Measurements from ENCODE around the gene HACD2.
"Not testable (repeated sequence)": the region's sequence is repeated elsewhere in the genome, so short reads cannot be mapped to it uniquely, and the experiment has no call there.

The HACD2 gene

DNA sequence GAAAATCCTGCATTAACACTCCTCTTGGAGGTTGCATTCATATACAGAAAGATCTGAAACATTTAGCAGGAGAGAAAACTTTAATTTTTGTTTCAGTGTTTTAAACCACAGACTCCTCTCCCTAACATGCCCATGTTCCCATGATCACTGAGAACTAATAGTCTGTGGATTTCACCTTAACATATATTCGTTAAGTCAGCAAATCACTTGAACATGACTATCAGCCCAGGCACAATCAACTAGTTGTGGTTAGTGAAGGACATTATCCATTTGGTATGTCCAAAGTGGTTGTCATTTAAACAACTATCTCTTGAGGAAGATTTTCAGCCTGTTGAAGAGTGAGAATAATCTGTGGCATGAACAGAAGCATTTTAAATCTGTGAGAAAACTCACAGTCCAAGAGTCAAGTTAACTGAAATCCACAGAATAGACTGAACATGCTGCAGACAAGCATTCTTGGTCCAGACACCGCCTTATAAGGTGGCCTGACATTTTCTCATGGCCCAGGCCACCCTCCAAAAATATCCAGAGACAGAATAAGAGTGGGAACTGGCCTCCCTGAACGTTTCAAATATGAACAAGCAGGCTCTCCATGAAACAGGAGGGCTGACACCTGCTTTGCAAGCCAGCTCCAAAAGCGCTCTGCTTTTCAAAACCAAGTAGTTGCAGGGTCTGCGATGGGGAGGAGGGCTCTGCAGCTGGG is 96.1 kb downstream of the HACD2 start:
- no peak for DNase-seq
- H3K4me3 ChIP-seq (ENCODE audit: insufficient read depth, low read depth, low read length, poor library complexity, severe bottlenecking) = no peak overlapping the region
- no peaks in the 10 kb centered on the region for H3K27me3 ChIP-seq (replicated peaks; ENCODE audit: control insufficient read depth, insufficient read depth, low read length, poor library complexity, severe bottlenecking)
- no peaks in the 10 kb centered on the region for H3K9me3 ChIP-seq (ENCODE audit: control insufficient read depth, low read length)
- H3K36me3 ChIP-seq (ENCODE audit: control insufficient read depth, insufficient read depth, low read length) = peaks cover 4% of the 10 kb centered on the region
- H3K27ac ChIP-seq (ENCODE audit: insufficient read depth, low read length, poor library complexity, severe bottlenecking) = no peak overlapping the region
- H3K4me1 ChIP-seq (ENCODE audit: control insufficient read depth, insufficient read depth, low read length, poor library complexity, severe bottlenecking) = no peaks in the 10 kb centered on the region

DNA sequence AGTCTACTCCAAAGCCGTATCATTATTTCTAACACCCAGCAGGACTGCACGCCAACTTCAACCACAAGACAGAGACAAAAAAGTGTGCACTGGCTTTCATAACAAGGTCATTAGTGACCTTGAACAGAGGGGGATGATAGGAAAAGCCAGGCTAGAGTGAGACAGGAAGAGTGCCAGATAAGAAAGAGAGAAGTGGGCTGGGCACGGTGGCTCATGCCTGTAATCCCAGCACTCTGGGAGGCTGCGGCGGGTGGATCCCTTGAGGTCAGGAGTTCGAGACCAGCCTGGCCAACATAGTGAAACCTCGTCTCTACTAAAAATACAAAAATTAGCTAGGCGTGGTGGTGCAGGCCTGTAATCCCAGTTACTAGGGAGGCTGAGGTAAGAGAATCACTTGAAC is 97.8 kb downstream of the HACD2 start:
- not testable (repeated sequence) for H3K9me3 ChIP-seq (ENCODE audit: control insufficient read depth, low read length); H3K4me3 ChIP-seq (ENCODE audit: insufficient read depth, low read depth, low read length, poor library complexity, severe bottlenecking); DNase-seq; H3K27me3 ChIP-seq (replicated peaks; ENCODE audit: control insufficient read depth, insufficient read depth, low read length, poor library complexity, severe bottlenecking); H3K4me1 ChIP-seq (ENCODE audit: control insufficient read depth, insufficient read depth, low read length, poor library complexity, severe bottlenecking); H3K27ac ChIP-seq (ENCODE audit: insufficient read depth, low read length, poor library complexity, severe bottlenecking); H3K36me3 ChIP-seq (ENCODE audit: control insufficient read depth, insufficient read depth, low read length)

DNA sequence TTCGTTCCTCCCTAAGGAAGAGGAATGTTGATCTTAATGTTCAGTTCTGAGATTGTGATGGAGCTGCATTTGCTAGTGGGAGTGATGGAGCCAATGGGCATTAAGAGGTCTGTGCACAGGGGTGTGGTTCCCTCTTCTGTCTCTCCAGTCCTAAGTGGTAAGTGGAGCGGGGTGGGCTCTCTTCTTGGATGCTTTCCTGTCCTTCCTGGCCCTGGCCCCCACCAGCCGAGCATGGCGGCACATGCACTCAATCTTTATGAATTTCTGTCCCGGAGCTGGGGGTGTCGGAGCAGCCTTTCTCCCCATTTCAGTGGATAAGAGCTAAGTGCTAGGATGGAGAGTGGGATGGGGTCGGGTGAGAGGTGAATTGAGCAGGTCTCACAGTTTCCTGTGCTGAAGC is 98.4 kb downstream of the HACD2 start:
- no peak overlapping the region for H3K4me3 ChIP-seq (ENCODE audit: insufficient read depth, low read depth, low read length, poor library complexity, severe bottlenecking)
- H3K9me3 ChIP-seq (ENCODE audit: control insufficient read depth, low read length) = no peaks in the 10 kb centered on the region
- no peaks in the 10 kb centered on the region for H3K4me1 ChIP-seq (ENCODE audit: control insufficient read depth, insufficient read depth, low read length, poor library complexity, severe bottlenecking)
- no peaks in the 10 kb centered on the region for H3K36me3 ChIP-seq (ENCODE audit: control insufficient read depth, insufficient read depth, low read length)
- H3K27me3 ChIP-seq (replicated peaks; ENCODE audit: control insufficient read depth, insufficient read depth, low read length, poor library complexity, severe bottlenecking) = no peaks in the 10 kb centered on the region
- H3K27ac ChIP-seq (ENCODE audit: insufficient read depth, low read length, poor library complexity, severe bottlenecking) = no peak overlapping the region
- no peak for DNase-seq

DNA sequence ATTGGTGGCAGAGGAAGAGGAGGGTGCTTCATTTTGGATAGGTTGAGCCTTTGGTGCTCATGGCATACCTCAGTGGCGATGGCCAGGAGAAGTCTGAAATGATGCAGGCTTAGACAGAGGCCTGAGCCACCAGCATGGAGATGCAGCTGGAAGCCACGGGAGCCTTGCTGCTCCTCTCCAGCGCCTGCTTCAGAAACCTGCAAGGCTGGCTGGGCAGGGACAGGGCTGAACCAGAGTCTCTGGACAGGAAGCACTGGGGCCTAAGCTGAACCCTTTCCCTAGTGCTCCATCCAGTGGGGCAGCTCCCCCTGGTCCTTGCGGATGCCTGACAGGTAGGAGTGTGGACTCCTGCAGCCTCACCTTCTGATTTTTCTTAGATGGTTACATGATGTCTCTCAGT is 99.3 kb downstream of the HACD2 start:
- Histone ChIP-seq H3K27ac (ENCODE audit: insufficient read depth, low read length, poor library complexity, severe bottlenecking) (no peak overlapping the region), H3K36me3 (ENCODE audit: control insufficient read depth, insufficient read depth, low read length) (no peaks in the 10 kb centered on the region), H3K4me3 (ENCODE audit: insufficient read depth, low read depth, low read length, poor library complexity, severe bottlenecking) (no peak overlapping the region), H3K4me1 (ENCODE audit: control insufficient read depth, insufficient read depth, low read length, poor library complexity, severe bottlenecking) (no peaks in the 10 kb centered on the region), H3K27me3 (replicated peaks; ENCODE audit: control insufficient read depth, insufficient read depth, low read length, poor library complexity, severe bottlenecking) (no peaks in the 10 kb centered on the region), H3K9me3 (ENCODE audit: control insufficient read depth, low read length) (no peaks in the 10 kb centered on the region)
- DNase-seq = no peak

DNA sequence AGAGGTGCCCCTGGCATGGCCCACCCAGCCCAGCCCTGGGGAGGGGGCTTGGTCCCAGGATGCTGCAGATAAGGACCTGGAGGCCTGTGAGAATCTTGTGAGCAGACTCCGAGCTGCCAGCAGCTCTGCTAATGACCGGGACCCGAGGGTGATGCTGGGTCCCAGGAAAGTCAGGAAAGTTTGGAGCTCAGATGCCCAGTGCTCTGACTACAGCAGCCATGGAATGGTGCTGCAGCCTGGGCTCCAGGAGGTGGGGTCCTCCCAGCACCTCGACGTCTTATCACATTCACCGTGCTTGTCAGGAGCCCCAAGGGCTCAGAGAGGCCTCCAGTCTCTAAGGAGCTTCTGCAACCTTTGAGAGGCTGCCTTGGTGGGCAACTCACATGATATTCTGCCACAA is 101.7 kb downstream of the HACD2 start:
- no peaks in the 10 kb centered on the region for H3K36me3 ChIP-seq (ENCODE audit: control insufficient read depth, insufficient read depth, low read length)
- no peaks in the 10 kb centered on the region for H3K27me3 ChIP-seq (replicated peaks; ENCODE audit: control insufficient read depth, insufficient read depth, low read length, poor library complexity, severe bottlenecking)
- no peak for DNase-seq
- H3K9me3 ChIP-seq (ENCODE audit: control insufficient read depth, low read length) = no peaks in the 10 kb centered on the region
- H3K4me1 ChIP-seq (ENCODE audit: control insufficient read depth, insufficient read depth, low read length, poor library complexity, severe bottlenecking) = no peaks in the 10 kb centered on the region
- H3K4me3 ChIP-seq (ENCODE audit: insufficient read depth, low read depth, low read length, poor library complexity, severe bottlenecking) = no peak overlapping the region
- H3K27ac ChIP-seq (ENCODE audit: insufficient read depth, low read length, poor library complexity, severe bottlenecking) = no peak overlapping the region

DNA sequence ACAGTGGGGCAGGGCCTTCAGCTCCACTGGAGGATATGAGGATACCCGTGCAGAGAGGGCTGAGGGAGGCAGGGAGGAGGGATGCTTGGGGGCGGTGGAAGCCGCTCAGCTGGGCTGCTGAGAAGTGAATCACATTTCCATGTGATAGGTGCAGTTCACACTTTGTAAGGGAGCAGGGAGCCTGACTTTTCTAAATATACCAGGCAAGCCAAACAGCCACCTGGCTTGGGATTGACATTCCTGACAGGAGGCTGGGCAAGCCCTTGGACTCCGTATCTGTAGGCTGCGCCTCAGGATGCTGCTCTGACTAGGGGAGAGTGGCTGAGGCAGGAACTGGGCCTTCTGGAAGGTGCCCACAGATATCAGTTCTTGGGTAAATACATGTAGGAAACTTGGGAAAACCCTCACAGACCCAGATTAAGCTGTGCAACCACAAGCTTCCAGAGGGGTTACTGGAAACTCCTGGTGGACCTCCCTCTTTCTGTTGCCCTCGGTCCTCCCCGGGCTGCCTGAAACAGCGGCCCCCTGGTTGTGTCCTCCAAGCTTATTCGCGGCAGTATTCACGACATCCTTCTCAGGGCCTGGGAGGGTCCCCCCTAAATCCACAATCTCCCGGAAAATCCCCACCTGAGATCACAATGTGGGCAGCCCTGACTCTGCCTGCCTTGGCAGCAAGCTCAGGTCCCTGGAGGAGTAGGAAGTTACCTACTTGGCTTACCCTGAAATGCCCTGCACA is 103.0 kb downstream of the HACD2 start:
- H3K36me3 ChIP-seq (ENCODE audit: control insufficient read depth, insufficient read depth, low read length) = no peaks in the 10 kb centered on the region
- DNase-seq = no peak
- H3K4me3 ChIP-seq (ENCODE audit: insufficient read depth, low read depth, low read length, poor library complexity, severe bottlenecking) = no peak overlapping the region
- H3K27me3 ChIP-seq (replicated peaks; ENCODE audit: control insufficient read depth, insufficient read depth, low read length, poor library complexity, severe bottlenecking) = no peaks in the 10 kb centered on the region
- no peaks in the 10 kb centered on the region for H3K4me1 ChIP-seq (ENCODE audit: control insufficient read depth, insufficient read depth, low read length, poor library complexity, severe bottlenecking)
- H3K27ac ChIP-seq (ENCODE audit: insufficient read depth, low read length, poor library complexity, severe bottlenecking) = no peak overlapping the region
- H3K9me3 ChIP-seq (ENCODE audit: control insufficient read depth, low read length) = no peaks in the 10 kb centered on the region

DNA sequence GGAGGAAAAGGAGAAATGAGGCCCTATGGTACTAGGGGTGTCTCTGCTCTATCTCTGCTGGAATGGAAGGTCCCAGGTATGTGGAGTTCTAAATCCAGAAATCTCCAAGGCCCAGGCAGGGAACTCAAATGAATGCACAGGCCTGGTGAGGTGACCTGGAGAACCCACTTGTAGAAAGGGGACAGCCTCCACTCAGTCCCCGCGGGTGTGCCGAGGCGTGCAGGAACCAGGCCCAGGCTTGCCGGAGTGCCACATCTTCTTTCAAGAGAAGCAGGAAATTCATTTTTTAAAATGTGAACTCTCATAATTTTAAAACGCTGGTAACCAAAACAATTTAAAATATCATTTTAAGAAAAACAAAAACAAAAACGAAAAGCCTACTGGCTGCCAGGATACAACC is 103.8 kb downstream of the HACD2 start:
- H3K4me1 ChIP-seq (ENCODE audit: control insufficient read depth, insufficient read depth, low read length, poor library complexity, severe bottlenecking) = no peaks in the 10 kb centered on the region
- DNase-seq = no peak
- H3K36me3 ChIP-seq (ENCODE audit: control insufficient read depth, insufficient read depth, low read length) = no peaks in the 10 kb centered on the region
- no peak overlapping the region for H3K27ac ChIP-seq (ENCODE audit: insufficient read depth, low read length, poor library complexity, severe bottlenecking)
- no peak overlapping the region for H3K4me3 ChIP-seq (ENCODE audit: insufficient read depth, low read depth, low read length, poor library complexity, severe bottlenecking)
- no peaks in the 10 kb centered on the region for H3K9me3 ChIP-seq (ENCODE audit: control insufficient read depth, low read length)
- H3K27me3 ChIP-seq (replicated peaks; ENCODE audit: control insufficient read depth, insufficient read depth, low read length, poor library complexity, severe bottlenecking) = no peaks in the 10 kb centered on the region

DNA sequence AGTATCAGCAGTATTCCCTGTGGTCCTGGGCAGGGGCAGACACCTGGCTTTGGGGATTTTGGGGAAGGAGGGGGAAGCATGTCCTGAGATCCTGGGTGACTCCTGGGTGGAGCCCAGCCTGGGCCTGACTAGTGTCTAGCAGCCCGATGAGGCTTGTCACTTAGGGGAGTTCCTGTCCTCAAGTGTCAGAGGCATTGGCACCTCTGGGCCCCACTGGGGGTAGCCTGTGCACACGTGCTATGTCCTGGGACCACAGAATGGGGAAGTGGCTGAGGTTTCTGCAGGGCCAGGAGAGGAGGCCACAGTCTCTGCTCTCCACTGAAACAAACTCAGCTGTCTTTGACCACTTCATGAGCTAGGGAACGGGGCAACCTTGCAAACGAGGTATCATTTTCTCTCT is 104.4 kb downstream of the HACD2 start:
- Histone ChIP-seq H3K27me3 (replicated peaks; ENCODE audit: control insufficient read depth, insufficient read depth, low read length, poor library complexity, severe bottlenecking) (no peaks in the 10 kb centered on the region), H3K36me3 (ENCODE audit: control insufficient read depth, insufficient read depth, low read length) (no peaks in the 10 kb centered on the region), H3K4me3 (ENCODE audit: insufficient read depth, low read depth, low read length, poor library complexity, severe bottlenecking) (no peak overlapping the region), H3K9me3 (ENCODE audit: control insufficient read depth, low read length) (no peaks in the 10 kb centered on the region), H3K27ac (ENCODE audit: insufficient read depth, low read length, poor library complexity, severe bottlenecking) (no peak overlapping the region), H3K4me1 (ENCODE audit: control insufficient read depth, insufficient read depth, low read length, poor library complexity, severe bottlenecking) (no peaks in the 10 kb centered on the region)
- no peak for DNase-seq

DNA sequence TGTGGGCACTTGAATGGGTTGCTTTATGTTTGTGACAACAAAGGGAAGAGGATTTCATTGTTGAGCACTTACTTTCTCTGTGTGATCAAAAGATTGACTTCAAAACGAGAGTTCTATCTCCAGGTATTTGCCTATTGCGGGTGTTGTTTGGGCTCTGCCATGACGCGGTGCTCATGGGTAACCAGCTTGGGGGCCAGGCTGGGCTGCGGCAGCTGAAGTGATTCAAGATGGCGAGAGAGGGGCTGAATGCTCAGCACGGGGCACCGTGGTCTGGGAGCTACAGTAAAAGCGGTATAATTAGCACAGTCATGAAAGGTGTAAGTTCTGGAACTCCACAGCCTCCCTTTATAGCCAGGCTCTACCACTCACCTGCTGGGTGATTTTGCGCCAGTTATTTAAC is 105.0 kb downstream of the HACD2 start:
- no peaks in the 10 kb centered on the region for H3K4me1 ChIP-seq (ENCODE audit: control insufficient read depth, insufficient read depth, low read length, poor library complexity, severe bottlenecking)
- DNase-seq = no peak
- no peak overlapping the region for H3K27ac ChIP-seq (ENCODE audit: insufficient read depth, low read length, poor library complexity, severe bottlenecking)
- no peaks in the 10 kb centered on the region for H3K9me3 ChIP-seq (ENCODE audit: control insufficient read depth, low read length)
- H3K36me3 ChIP-seq (ENCODE audit: control insufficient read depth, insufficient read depth, low read length) = no peaks in the 10 kb centered on the region
- no peaks in the 10 kb centered on the region for H3K27me3 ChIP-seq (replicated peaks; ENCODE audit: control insufficient read depth, insufficient read depth, low read length, poor library complexity, severe bottlenecking)
- H3K4me3 ChIP-seq (ENCODE audit: insufficient read depth, low read depth, low read length, poor library complexity, severe bottlenecking) = no peak overlapping the region

DNA sequence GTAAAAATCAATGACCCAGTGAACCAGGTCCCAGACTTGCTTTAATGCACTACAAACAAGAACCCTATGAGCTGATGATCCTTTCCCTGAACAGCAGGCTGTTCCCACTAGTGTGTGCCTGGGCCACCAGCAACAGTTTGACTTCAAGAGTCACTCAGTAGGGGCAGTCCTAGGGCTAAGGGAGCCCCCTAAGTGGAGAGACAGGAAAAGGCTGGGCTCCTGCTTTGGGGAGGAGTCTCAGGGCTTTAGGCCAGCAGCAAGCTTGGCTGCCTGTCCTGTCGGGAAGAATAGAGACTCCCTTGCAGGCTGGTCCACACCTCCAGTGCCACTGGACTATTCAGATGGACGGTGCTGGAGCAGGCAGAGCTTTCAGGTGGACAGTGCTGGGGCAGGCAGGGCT is 106.5 kb downstream of the HACD2 start:
- Histone ChIP-seq H3K27ac (ENCODE audit: insufficient read depth, low read length, poor library complexity, severe bottlenecking) (no peak overlapping the region), H3K4me1 (ENCODE audit: control insufficient read depth, insufficient read depth, low read length, poor library complexity, severe bottlenecking) (no peaks in the 10 kb centered on the region), H3K27me3 (replicated peaks; ENCODE audit: control insufficient read depth, insufficient read depth, low read length, poor library complexity, severe bottlenecking) (no peaks in the 10 kb centered on the region), H3K36me3 (ENCODE audit: control insufficient read depth, insufficient read depth, low read length) (no peaks in the 10 kb centered on the region), H3K4me3 (ENCODE audit: insufficient read depth, low read depth, low read length, poor library complexity, severe bottlenecking) (no peak overlapping the region), H3K9me3 (ENCODE audit: control insufficient read depth, low read length) (no peaks in the 10 kb centered on the region)
- DNase-seq = no peak

Data from effector memory CD4-positive, alpha-beta T cell (primary cell).